GM10847 (cell line): ENCODE data around the gene DPP6.

Experiments used
- POLR2A ChIP-seq: IDR thresholded peaks from 2 replicates; pipeline ENCODE4 v1.6.1; 2011; ENCODE audit not compliant: insufficient read length; ENCODE audit errors: extremely low read depth

DPP6 gene

DNA sequence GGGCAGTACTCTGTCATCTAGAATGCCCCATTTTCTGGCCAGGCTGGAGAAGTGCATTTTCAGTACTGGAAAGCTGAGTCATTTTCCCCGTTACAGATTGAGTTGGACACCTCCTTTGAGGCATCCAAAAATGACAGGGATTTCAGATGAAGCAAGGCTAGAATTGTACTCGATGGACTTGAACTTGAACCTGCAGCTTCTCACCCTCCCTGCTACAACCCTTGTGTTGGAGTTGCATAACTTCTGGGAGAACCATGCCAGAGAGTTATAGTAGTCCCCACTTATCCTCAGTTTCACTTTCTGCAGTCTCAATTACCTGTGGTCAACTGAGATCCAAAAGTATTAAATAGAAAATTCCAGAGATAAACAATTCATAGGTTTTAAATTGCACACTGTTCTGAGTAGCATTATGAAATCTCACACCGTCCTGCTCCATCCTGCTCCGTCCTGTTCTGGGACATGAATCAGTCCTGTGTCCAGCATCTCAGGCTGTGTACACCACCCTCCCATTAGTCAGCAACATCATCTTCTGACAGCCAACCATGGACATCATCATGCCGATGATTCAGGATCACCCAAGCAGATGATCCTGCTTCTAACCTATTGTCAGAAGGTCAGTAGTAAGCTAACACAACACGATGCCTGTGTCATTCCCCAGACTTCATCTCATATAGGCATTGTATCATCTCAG, 363.7 kb downstream of the DPP6 start:
- no peak for TF ChIP-seq POLR2A

DNA sequence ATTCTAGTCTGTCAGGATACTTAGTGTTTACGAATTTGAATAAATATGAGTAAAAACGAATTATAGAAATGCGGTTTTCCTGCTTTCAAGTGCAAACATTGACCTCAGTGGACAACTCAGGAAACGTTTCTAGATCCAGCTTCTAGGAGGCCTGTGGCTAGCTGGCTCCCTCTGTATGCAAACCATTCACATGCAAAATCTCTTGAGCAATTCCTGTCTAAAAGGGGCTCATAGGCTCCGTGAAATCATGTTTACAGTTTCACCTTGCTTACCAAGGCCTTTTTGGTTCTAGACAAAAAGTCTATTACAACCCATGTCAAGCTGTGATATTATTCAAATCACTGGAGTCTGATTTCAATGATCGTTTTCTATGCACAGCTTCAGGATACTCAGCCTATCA, 364.5 kb downstream of the DPP6 start:
- TF ChIP-seq POLR2A: no peak

DNA sequence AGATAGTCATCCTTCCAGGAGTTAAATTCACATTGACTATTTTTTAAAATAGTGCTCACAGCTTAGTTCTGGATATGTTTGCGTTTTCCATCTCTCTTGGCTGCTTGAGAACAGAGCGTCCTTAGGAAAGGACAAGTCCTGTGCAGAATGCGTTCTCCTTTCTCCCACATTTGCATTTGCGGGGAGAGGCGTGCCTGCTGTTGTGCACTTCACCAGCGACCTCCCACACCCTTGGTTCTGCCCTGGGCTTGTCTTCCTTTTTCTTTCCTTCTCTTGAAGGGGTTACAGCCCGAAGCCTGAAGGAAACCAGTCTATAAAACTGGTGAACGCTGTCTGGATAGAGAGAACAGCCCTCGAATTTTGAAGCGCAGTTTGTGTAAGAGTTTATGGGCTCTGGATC, 367.1 kb downstream of the DPP6 start:
- TF ChIP-seq POLR2A: no peak

DNA sequence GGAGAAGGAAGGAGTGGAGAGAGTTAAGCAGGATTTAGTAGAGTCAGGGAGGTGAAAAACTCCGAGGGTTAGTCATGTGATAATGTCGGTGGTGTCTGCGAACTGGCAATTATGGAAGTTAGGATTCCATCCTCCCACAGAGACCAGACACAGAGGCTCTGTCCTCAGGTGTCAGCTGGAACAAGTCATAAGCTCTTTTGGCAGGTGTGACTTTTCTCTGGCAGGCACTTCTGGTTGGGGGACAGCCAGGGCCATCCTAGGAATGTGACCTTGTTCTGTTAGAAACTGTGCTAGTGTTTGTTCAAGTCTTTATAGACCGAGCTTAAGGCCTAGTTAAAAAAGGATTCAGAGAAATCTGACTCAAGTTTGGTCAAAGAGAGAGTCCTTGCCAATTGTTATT, 371.0 kb downstream of the DPP6 start:
- TF ChIP-seq POLR2A: no peak

DNA sequence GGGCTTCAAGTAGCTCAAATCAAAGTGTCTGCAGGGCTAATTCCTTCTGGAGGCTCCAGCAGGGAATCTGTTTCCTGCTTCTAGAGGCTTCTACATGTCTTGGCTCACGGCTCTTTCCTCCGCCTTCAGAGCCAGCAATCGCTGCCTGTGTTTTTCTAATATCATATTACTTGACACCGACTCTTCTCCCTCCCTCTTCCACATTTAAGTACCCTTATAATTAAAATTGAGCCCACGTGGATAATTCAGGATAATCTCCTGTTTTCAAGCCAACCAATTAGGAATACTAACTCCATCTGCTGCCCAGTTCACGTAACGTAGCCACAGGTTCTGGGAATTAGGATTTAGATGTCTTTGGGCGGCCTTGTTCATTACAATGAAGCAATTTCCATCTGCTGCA, 372.2 kb downstream of the DPP6 start:
- TF ChIP-seq POLR2A: no peak

DNA sequence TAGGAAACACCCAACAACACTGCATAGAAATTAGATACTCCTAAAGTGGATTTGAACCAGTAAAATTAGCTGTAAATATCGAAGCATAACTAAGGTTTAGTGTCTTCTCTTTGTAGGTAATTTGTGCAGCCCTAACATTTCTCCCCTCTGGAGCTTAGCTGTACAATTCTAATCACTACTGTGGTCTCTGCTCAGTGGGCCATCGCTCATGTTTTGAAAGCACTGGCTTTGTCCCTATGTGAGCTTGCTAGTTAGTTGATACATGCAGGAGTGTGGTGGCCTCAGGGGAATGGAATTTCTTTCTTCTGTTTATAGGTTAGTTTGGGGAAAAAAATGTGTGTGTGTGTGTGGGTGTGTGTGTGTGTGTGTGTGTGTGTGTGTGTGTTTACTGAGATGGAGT, 373.1 kb downstream of the DPP6 start:
- TF ChIP-seq POLR2A: no peak

DNA sequence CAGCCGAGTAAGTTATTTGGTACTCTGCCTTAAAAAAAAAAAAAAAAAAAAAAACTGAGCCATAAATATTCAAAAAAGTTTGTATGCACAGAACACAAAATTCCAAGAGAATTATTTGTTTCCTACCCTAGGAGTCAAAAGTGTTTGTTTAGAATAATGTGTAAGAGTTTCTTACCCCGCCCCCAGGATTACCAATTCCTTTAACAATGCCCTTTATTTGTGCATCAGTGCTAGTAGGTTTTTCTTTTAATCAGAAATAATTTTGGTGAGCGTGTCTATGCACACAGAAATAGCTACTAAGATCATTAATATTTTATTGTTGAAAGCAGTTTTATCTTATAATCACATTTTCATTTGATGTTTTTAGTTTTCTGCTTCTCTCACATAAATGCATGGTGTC, 374.6 kb downstream of the DPP6 start:
- TF ChIP-seq POLR2A: no peak

DNA sequence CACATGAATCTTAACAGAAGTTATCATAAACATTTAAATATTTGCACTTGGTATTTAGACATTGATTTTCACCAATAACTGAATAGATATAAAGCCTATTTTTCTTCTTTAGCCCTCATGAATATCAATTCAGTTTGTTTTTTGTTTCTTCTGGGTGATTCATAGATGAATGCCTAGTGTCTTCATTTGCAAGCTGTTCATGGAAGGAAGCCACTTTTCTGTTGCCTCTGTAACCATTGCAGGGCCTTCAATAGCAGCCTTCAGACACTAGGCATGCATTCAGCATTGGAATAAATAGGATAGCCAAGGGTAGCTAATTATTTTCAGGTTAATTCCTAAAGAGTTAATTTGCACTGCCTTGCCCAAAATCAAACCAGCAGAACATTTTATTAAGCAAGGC, 375.3 kb downstream of the DPP6 start:
- TF ChIP-seq POLR2A: no peak

DNA sequence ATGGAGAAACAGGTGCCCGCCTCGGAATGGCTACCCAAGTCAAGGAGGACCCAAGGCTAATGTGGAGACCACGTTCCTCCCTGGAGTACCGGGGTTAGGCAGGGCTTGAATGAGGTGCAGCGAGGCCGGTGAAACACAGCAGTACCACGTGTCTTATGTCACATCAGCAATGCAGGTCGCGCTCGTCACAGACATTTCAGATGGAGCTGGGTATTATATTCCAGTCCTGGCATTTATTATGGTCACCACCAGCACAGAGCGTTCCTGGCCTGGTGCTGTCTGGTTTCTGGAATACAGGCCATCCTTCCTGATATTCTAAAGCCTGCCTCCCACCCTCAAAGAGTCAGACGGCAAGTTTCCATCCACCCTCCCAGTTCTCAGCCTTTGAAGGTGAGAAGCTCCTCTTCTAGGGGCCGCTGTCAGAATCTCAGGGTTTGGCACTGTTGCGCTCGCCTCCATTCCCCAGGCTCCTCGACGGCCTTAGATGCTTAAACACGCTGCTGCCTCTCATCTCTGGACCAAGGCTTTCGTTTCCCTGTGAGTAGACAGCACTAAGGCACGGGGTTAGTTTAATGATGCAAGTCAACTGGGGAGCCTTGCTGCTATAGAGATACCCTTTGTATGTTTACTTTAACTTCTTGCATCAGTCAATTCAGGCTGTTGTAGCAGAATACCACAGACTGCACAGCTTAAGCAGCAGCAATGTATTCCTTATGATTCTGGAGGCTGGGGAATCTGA, 377.6 kb downstream of the DPP6 start:
- TF ChIP-seq POLR2A: no peak

DNA sequence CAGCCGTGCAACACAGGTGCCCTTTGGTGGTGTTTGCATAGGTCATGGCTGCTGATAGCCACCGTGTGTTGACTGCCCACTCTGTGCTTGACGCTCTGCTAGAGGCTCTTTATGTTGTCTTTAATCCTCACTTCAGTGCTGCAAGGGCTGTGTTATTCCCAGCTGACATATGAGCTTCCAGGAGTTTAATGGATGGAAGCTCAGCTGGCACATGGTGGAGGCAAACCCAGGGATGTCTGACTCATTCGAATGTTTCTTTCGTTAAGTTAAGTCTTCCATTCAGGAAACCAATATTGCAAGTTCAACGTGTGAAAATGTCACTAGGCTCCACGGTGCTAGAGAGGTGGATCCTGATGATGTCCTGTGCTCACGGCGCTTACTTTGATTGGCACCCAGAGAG, 378.4 kb downstream of the DPP6 start:
- no peak for TF ChIP-seq POLR2A

DNA sequence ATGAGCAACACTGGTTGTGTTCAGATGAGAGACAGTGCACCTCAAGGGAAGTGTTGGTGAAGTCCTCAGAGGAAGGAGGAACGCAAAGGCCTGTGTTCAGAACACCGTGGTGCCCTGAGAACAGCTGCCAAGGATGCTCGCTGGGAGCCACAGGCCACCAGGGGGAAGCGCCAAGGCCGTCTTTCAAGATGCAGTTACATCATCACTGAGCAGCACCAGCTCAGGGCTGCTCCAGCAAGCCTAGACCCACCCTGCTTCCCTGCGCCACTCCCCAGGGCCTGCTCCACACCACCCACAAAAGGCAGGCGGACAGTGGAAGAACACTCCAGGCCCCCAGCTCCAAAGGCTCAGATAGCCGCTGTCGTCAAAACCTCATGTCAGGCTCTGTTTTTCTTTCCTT, 378.8 kb downstream of the DPP6 start:
- no peak for TF ChIP-seq POLR2A

DNA sequence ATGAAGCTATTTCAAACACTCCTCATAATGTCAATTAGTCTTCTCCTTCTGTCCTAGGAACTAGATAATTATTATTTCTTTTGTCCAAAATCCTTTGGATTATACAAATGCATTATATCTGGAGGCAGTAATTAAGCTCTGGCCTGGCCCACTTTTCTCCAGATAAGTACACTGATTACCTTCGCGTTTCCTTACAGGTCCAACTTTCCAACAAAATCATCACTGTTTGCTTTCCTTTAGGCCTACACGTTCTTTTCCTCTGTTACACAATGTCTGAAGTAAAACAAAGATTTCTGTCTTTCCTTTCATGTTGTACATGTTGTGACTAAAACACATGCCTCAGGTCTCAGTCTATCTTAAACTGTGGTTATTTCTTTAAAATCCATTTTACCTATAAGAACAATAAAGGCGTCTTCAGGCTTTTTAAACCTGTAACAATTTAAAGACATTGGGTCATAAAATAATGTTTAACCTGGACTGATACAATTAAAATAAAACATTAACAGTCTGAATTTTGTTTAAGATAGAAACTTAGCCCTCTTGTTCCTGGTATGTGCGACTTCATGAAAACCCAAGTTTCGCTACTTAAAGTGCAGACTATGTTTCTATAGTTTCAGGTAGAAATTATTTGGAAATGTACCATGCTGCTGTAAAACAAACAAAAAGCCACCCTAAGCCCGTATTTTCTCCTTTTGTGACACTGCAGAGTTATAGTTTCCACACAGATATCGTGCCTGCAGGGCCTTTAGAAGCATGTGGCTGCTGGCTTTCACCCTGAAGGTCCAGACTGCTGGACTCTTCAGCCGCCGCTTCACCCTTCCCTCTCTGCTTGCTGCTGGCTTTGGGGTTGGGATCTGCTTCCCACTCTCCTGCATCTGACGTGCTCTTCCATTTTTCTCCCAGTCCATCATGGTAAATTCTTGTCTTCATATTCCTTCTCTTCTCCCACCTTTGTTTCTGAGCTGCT, 381.7 kb downstream of the DPP6 start:
- no peak for TF ChIP-seq POLR2A

DNA sequence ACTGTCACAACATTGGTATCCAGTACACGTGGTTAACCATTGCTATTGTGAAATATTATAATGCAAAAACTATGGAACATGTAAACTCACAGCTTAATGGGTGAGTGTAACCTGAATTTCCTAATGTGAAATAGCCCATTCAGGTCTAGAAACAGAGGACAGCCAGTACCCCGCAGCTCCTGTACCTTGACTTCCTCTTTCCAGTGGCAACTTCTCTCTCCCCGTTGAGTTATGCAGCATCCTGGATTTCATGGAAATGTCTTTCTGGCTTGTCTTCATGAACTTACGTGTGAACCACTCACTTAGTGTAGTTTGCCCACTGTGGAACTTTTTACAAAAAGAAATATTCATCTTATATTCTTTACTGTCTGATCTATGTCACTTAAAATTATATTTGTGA, 384.4 kb downstream of the DPP6 start:
- TF ChIP-seq POLR2A: no peak

DNA sequence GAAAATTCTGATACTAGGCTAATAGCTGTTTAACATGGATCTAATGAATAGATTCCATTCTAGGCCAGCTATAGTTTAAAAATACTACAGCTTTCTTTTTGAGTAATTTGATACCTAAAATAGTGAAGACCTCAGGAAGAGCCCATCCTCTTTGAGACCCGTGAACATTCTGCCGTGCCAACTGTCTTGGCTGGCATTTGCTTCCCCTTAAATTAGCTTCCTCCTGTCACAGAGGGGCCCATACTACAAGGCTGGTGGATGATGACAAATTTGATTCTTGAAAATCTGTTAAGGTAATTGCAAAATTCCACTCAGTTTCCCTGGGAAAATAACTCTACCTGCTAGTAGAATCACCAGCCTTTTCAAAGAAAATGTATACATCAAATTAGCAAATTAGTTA, 385.0 kb downstream of the DPP6 start:
- TF ChIP-seq POLR2A: no peak

DNA sequence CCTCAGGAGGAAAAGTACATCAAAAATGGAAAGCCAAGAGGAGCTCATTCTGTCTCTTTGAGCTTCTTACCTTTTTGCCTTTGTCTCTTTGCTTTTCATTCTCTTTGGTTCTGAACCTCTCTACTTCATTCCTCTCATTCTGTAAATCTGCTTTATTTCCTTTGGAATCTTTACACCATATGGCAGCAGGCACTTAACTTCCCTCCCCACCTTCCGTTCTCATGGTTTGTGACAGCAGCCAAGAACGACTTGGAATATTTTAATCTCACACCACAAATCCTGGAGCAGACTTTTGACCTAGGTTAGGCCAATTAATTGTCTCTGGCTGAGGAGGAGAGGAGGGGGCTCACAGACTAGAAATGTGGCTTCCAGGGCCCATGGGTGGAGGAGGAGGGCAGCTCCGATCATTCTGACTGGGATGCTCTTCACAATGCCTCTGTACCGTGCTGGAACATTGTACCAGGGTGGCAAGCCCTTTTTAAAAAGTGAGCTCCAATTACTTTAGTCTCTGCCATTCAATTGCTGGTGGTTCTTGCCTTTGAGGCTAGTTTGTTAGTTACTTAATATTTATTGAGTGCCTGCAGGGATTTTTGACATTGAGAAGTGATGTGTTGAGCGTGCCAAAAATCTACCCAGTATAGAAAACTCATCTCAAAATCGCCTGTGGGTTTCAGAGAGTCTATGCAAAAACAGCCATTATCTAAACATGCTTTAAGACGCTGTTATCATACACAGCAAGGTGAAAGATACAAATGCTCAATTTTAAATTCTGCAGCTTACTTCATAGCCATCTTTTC, 386.6 kb downstream of the DPP6 start:
- TF ChIP-seq POLR2A: no peak
